Breast epithelium (tissue), 4 donors: ENCODE results near the gene PYGL. TPM values are rescaled to one million over a fixed set of nuclear protein-coding genes. Genes with fewer than 3 reads are reported as not detected.
"Not testable (repeated sequence)": the region's sequence is repeated elsewhere in the genome, so short reads cannot be mapped to it uniquely, and the experiment has no call there.

Experiments used
- DNase-seq, 2 donors: peaks; one replicate each; pipeline ENCODE4 v3.0.0-alpha.2; 2019; ENCODE audit warnings: low spot score in 2 of 2
- H3K27ac ChIP-seq, 2 donors: fragments of 200-600 bp; sonication (generic) in 1 of 2; one replicate each; pipeline ENCODE4 v1.5.1; 2016 to 2019; ENCODE audit warnings: mild to moderate bottlenecking in 1 of 2
- H3K27me3 ChIP-seq, 2 donors: fragments of 200-600 bp; sonication (generic) in 1 of 2; one replicate each; pipeline versions ENCODE4 v1.5.1 to v1.6.0; 2017 to 2019; ENCODE audit warnings: control low read depth in 1 of 2, mild to moderate bottlenecking in 1 of 2
- H3K36me3 ChIP-seq: fragments of 200-600 bp; one replicate; pipeline ENCODE4 v1.5.1; 2019
- H3K4me1 ChIP-seq, 2 donors: fragments of 200-600 bp; sonication (generic); one replicate each; pipeline ENCODE4 v1.5.1; 2016 to 2019; ENCODE audit warnings: control low read depth in 1 of 2
- H3K4me3 ChIP-seq, 3 donors: fragments of 200-600 bp; sonication (generic); 1 replicate in 2 of 3; 2 replicates in 1 of 3; pipeline ENCODE4 v1.5.1; 2016 to 2019; ENCODE audit warnings: mild to moderate bottlenecking in 3 of 3, moderate library complexity in 2 of 3
- H3K9me3 ChIP-seq, 2 donors: fragments of 200-600 bp; sonication (generic) in 1 of 2; one replicate each; pipeline ENCODE4 v1.5.1; 2016 to 2019; ENCODE audit warnings: control low read depth in 1 of 2
- CTCF ChIP-seq, 3 donors: fragments of 450-650 bp; IDR thresholded peaks; one replicate each; pipeline ENCODE4 v1.5.1; 2016 to 2017; ENCODE audit warnings: antibody characterized with exemption in 3 of 3, mild to moderate bottlenecking in 3 of 3, moderate library complexity in 3 of 3
- POLR2A ChIP-seq: fragments of 450-650 bp; IDR thresholded peaks from one replicate; pipeline ENCODE4 v1.6.1; 2016; ENCODE audit warnings: antibody characterized with exemption, mild to moderate bottlenecking, moderate library complexity
- POLR2AphosphoS5 ChIP-seq, 3 donors: sonication (generic); formaldehyde crosslinking; IDR thresholded peaks; one replicate each; pipeline ENCODE4 v1.6.1; 2017; ENCODE audit warnings: antibody characterized with exemption in 3 of 3
- intact Hi-C: fragments of 100-400 bp; cut with DNase I; formaldehyde crosslinking; loops from one replicate; pipeline ENCODE4 v1.15.1; 2023; ENCODE audit warnings: low total_unique reads
- total RNA-seq, 3 donors: library from RNA; depleted of rRNA; stranded (reverse); fragments of >200 nt; gene quantifications; one replicate each; pipeline ENCODE4 v1.1.0, GENCODE V29; 2016

The PYGL gene
- total RNA-seq, 3 donors from 2014 or later = 53.6 to 126 (median 57.4) TPM

GRCh38 chr14:50897658-50898175 is 46.6 kb downstream of the PYGL start:
- Histone ChIP-seq H3K36me3 (no peaks in the 10 kb centered on the region), H3K27me3 (no peaks in the 10 kb centered on the region), H3K4me1 (no peaks in the 10 kb centered on the region)

GRCh38 chr14:50897005-50897404 is 47.3 kb downstream of the PYGL start:
- intact Hi-C loops, H3K36me3 ChIP-seq, H3K4me1 ChIP-seq: not testable (repeated sequence)

More at GRCh38 chr14:50897658-50898175, 46.6 kb downstream of the PYGL start:
- no peak overlapping the region for H3K4me3 ChIP-seq
- no peaks in the 10 kb centered on the region for H3K9me3 ChIP-seq
- TF ChIP-seq POLR2AphosphoS5 (IDR thresholded peaks at IDR 0.05) (no peak), CTCF (IDR thresholded peaks at IDR 0.05) (no peak), POLR2A (no peak)
- DNase-seq = no peak
- intact Hi-C loops = no loop called here
- H3K27ac ChIP-seq = no peak overlapping the region

GRCh38 chr14:50896421-50896820 is 47.9 kb downstream of the PYGL start:
- H3K27me3 ChIP-seq, DNase-seq, intact Hi-C loops, H3K9me3 ChIP-seq, H3K36me3 ChIP-seq, H3K4me1 ChIP-seq, H3K4me3 ChIP-seq, H3K27ac ChIP-seq: not testable (repeated sequence)

More at GRCh38 chr14:50897005-50897404, 47.3 kb downstream of the PYGL start:
- H3K4me3 ChIP-seq, DNase-seq, H3K27me3 ChIP-seq, H3K27ac ChIP-seq, H3K9me3 ChIP-seq: not testable (repeated sequence)

GRCh38 chr14:50892255-50892654 is 52.0 kb downstream of the PYGL start:
- DNase-seq = no peak
- no peaks in the 10 kb centered on the region for H3K9me3 ChIP-seq
- no peak for TF ChIP-seq CTCF (IDR thresholded peaks at IDR 0.05)
- no peaks in the 10 kb centered on the region for H3K36me3 ChIP-seq
- H3K4me1 ChIP-seq = no peaks in the 10 kb centered on the region
- intact Hi-C loops = no loop called here
- H3K4me3 ChIP-seq = no peak overlapping the region
- no peak overlapping the region for H3K27ac ChIP-seq
- H3K27me3 ChIP-seq = no peaks in the 10 kb centered on the region

GRCh38 chr14:50887476-50887875 is 56.8 kb downstream of the PYGL start:
- no peaks in the 10 kb centered on the region for H3K9me3 ChIP-seq
- no peak overlapping the region for H3K27ac ChIP-seq
- no peak overlapping the region for H3K4me3 ChIP-seq
- H3K36me3 ChIP-seq = no peaks in the 10 kb centered on the region
- no peaks in the 10 kb centered on the region for H3K4me1 ChIP-seq
- intact Hi-C loops = no loop called here
- no peak for DNase-seq
- no peaks in the 10 kb centered on the region for H3K27me3 ChIP-seq
- no peak for TF ChIP-seq POLR2A
- TF ChIP-seq POLR2AphosphoS5 (IDR thresholded peaks at IDR 0.05) = no peak
- TF ChIP-seq CTCF (IDR thresholded peaks at IDR 0.05) = no peak

GRCh38 chr14:50883827-50884197 is 60.5 kb downstream of the PYGL start:
- TF ChIP-seq POLR2A (no peak), CTCF (IDR thresholded peaks at IDR 0.05) (no peak), POLR2AphosphoS5 (IDR thresholded peaks at IDR 0.05) (no peak)
- no peak overlapping the region for H3K27ac ChIP-seq
- H3K9me3 ChIP-seq = no peaks in the 10 kb centered on the region
- no peak for DNase-seq
- no peaks in the 10 kb centered on the region for H3K27me3 ChIP-seq
- H3K36me3 ChIP-seq = no peaks in the 10 kb centered on the region
- no peak overlapping the region for H3K4me3 ChIP-seq
- no peaks in the 10 kb centered on the region for H3K4me1 ChIP-seq
- intact Hi-C loops = no loop called here
